GM08714 (cell line): Measurements from ENCODE around the gene ZMIZ1.
"Not testable (repeated sequence)": the region's sequence is repeated elsewhere in the genome, so short reads cannot be mapped to it uniquely, and the experiment has no call there.

Experiments
- H3K4me3 ChIP-seq: fragments of 200-500 bp; sonication (Bioruptor generic); 2 replicates; pipeline ENCODE4 v1.5.1; 2014; ENCODE audit warnings: mild to moderate bottlenecking, low read length, inconsistent platforms
- ZNF274 ChIP-seq: IDR thresholded peaks from 2 replicates; pipeline ENCODE4 v1.6.1; 2012; ENCODE audit warnings: mild to moderate bottlenecking, low read depth, low read length

ZMIZ1 gene

DNA sequence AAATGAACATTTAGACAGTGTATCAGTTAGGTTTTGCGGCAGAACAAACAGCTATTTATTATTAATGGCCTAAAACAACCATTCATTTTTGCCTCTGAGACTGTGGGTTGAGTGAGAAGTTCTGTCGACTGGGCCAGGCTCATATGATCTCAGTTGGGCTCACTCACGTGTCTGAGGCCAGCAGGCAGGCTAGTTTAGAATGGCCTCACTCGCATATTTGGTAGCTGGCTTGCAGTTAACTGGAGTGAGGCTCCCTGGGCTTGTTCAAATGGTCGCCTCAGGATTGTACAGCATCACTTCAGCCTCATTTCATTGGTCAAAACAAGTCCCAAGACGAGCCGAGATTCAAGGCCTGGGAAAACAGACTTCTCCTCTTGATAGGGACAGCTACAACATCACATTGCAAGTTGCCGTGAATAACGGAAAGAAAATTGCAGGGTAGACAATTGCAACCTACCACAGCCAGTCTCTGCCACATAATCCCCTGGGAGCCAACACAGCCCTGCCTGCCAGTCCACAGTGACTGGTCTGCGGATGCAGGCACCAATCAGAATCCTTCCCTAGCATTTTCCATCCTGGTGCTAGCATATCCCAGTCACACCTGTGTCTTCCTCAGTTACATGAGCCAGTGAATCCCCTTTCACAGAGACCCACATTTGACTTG, 255.4 kb downstream of the ZMIZ1 start:
- TF ChIP-seq ZNF274: no peak
- no peak overlapping the region for H3K4me3 ChIP-seq

DNA sequence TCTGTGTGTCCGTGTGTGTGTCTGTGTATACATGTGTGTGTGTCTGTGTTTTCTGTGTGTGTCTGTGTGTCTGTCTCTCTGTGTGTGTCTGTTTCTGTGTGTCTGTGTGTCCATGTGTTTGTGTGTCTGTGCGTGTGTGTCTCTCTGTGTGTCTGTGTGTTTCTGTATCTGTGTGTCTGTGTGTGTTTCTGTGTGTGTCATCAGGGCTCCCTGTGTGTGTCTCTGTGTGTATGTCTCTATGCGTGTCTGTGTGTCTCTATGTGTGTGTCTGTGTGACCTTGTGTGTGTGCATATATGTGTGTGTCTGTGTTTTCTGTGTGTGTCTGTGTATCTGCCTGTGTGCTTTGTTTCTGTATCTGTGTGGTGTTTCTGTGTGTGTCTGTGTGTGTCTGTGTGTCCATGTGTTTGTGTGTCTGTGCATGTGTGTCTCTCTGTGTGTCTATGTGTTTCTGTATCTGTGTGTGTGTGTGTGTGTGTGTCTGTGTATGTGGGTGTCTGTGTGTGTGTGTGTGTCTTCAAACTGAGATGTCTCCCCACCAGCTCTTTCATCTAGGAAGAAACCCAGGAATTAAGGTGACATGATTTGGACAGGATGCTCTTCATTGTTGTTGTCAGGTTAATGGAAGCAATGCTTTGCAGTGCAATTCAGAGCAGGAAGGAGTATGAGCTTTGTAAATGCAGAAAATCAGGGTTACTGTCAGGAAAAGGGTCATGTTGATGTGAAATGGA, 257.8 kb downstream of the ZMIZ1 start:
- H3K4me3 ChIP-seq: no peak overlapping the region
- no peak for TF ChIP-seq ZNF274

DNA sequence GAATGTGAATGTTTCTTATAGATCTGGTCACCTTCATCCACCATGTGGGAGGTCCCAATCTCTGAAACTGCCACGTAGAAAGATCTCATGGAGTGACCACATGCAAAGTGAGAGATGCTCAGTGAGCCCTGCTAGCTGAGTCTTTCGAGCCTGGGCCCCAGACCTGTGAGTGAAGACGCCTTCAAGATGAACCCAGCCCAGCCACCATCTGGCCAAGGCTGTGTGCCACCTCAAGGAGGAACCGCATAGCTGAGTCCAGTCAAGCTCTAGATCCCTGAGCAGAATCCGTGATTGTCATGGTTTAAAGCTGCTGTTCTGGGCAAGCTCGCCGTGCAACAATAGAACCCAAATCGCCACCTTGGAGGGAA, 258.3 kb downstream of the ZMIZ1 start:
- no peak for TF ChIP-seq ZNF274
- H3K4me3 ChIP-seq: no peak overlapping the region

DNA sequence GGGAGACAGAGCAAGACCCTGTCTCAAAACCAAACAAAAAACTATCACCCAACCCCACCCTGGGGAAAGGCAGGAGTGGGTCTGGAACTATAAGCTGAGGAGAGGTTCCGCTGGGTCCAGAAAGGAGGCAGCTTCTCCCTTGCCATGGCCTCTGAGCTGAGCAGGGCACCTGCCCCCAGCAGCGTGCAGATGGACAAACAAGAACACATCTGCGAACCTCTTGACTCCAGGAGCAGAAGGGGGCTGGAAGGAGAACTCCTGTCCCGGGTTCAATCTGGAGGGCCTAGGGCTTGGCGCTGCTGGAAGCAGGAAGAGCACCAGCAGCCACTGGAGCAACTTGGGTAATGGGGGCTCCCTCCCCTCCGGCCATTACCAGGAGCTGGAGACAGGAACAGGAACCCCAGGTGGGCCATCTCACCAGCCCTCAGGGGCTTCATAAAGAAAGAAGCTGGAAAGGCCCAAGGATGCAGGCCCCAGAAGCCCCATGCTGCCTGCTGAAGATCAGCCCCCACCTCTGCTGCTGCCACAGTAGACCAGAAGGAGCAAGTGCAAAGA, 259.5 kb downstream of the ZMIZ1 start:
- H3K4me3 ChIP-seq: no peak overlapping the region
- no peak for TF ChIP-seq ZNF274

DNA sequence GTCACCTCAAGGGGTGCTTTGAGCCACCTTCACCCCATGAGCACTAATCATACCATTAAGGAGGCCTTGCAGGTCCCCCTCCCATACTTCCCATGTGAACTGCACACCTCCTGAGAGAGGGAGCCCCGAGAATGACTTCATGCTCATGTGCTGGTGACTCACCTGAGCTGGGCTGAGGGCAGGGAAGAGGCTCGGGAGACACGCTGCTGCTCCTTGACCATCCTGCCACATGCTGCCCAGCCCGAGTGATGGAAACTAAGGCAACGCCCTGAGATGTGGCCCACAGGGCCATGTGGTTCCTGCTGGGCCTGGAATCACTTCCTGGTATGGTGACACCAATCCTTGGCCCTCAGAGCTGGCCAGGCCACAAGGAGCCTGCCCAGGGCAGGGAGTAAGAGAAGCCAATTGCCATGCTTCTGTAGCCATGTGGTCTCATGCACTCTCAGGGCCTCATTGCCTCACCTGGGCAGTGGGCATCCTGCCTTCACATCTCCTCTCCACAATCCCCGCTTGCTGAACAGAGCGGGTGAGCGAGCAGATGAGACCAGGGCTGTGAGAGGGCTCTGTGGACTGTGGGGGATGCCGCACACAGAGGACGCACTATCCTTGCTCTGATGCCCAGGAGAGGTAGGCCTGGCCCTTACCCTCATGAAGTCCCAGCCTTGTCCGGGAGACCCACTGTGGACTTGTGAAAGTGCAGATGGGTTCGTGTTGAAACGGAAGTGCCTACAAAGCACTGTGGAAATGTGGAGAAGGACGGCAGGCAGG, 260.2 kb downstream of the ZMIZ1 start:
- TF ChIP-seq ZNF274: no peak
- no peak overlapping the region for H3K4me3 ChIP-seq

DNA sequence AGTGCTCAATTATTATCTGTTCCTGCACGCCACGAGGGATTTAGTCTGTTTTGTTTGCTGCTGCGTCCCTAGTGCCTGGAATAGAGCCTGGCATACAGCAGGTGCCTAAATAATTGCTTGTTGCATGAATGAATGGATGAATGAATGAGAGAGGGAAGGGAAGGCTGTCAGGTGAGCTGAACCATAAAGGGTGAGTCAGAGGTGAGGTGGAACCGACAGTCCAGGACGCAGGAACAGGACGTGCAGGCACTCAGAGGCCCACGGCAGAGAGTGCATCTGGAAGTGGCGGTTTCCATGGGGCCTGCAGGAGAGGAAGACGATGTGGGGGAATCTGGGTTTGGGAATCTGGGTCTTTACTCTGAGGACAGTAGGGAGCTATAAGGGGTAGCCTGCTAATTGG, 260.8 kb downstream of the ZMIZ1 start:
- no peak overlapping the region for H3K4me3 ChIP-seq
- no peak for TF ChIP-seq ZNF274

DNA sequence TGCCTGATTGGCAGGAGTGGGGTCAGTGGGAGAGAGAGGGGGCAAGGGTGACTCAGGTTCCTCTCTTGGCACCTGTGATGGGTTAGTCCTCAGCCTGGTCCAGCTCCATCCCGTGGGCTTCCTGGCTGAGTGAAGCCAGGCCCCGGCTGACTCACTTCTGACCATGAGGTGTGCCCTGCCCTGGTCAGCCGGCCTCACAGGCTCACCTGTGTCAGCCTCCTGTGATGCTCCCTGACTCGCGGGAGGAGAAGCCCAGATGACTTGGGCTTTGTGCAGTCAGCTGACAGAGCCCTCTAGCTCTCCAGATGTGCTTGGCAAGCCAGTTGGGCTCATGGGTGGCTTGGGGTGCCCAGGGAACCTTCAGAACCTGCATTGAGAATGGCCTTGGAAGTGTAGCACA, 262.5 kb downstream of the ZMIZ1 start:
- no peak for TF ChIP-seq ZNF274
- no peak overlapping the region for H3K4me3 ChIP-seq

DNA sequence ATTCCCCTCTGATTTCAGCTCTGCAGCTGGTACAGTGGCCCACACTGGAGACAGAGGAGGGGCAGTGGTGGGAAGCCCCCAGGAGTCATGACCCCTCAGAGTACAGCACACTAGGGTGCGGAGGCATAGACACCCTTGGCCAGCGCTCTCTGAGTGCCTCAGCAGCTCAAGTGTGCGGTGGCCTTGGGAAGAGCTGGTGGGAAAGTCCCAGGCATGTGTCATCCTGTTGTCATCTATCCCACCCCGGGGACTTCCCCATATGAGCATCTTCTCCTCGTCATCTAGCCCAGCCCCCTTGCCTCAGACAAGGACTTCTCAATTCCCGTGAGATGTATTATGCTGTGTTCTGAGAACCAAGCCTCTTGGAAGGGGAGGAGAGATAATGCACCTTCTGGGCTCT, 262.9 kb downstream of the ZMIZ1 start:
- no peak overlapping the region for H3K4me3 ChIP-seq
- TF ChIP-seq ZNF274: no peak

DNA sequence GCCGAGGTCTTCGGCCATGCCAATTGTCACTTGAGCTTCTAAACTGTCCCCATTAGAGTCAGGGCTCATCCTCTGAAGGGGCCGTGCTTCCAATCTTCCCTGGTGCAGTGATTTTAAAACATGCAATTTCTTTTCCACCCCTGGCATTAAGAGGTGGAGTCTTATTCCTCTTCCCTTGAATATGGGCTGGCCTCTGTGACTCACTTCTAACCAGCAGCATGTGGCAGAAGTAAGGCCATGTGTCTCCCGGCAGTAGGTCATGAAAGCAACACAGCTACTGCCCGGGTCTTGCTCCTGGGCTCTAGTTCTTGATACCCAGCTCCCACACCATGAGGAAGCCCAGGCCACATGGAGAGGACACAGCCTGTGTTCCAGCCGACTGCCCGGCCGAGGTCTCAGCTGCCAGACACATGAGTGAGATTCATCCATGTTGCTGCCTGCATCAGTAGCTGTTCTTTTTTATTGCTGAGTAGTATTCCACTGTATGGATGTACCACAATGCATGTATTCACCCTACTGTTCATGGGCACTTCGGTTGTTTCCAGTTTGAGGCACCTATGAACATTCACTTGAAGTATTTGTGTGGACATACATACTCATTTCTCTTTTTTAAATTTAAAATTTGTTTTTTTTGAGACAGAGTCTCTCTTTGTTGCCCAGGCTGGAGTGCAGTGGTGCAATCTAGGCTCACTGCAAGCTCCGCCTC, 264.0 kb downstream of the ZMIZ1 start:
- H3K4me3 ChIP-seq: not testable (repeated sequence)

DNA sequence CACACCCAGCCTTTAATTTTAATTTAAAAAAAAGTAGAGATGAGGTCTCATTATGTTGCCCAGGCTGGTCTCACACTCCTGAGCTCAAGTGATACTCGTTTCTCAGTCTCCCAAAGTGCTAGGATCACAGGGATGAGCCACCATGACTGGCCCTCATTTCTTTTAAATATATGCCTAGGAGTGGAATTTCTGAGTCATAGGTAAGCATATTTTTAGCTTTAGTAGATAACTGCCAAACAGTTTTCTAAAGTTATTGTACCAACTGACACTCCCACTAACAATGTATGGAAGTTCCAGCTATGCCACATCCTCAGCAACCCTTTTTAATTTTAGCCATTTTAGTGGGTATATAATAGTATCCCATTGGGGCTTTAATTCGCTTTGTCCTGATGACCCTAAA, 264.7 kb downstream of the ZMIZ1 start:
- no peak overlapping the region for H3K4me3 ChIP-seq
- TF ChIP-seq ZNF274: no peak

DNA sequence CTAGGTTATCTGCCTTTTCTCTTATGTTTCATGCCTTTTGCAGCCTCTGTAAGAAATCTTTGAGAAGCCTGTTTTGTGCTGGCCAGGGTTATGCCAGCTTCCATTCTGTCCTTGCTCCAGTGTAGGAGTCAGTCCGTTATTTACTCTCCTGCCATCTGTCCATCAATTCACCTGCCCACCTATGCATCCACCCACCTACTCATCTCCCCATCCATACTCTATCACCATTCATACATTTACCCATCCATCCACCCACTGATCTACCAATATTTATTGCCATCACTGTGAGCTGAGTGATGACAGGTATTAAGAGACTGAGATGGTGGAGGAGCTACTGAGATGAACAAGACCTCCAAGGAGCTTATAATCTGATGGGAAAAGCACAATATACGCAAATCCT, 265.8 kb downstream of the ZMIZ1 start:
- H3K4me3 ChIP-seq: no peak overlapping the region
- TF ChIP-seq ZNF274: no peak

DNA sequence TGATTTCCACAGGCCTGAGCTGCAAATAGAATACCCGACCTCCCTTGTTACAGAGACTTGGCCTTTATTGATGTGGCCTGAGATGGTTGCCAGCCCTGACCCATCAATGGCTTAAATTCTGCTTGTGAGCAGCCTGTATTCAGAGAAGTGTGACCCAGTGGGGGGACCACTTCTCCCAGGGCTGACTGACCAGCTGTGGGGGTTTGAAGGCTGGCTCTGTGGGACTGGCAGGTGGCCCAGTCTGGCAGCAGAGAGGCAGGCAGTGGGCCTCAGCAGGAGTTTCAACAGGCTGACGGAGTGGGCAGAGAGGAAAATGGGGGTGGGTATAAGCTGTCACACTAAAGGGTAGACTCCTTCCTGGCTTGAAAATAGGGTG, 266.3 kb downstream of the ZMIZ1 start:
- no peak for TF ChIP-seq ZNF274
- H3K4me3 ChIP-seq: no peak overlapping the region

DNA sequence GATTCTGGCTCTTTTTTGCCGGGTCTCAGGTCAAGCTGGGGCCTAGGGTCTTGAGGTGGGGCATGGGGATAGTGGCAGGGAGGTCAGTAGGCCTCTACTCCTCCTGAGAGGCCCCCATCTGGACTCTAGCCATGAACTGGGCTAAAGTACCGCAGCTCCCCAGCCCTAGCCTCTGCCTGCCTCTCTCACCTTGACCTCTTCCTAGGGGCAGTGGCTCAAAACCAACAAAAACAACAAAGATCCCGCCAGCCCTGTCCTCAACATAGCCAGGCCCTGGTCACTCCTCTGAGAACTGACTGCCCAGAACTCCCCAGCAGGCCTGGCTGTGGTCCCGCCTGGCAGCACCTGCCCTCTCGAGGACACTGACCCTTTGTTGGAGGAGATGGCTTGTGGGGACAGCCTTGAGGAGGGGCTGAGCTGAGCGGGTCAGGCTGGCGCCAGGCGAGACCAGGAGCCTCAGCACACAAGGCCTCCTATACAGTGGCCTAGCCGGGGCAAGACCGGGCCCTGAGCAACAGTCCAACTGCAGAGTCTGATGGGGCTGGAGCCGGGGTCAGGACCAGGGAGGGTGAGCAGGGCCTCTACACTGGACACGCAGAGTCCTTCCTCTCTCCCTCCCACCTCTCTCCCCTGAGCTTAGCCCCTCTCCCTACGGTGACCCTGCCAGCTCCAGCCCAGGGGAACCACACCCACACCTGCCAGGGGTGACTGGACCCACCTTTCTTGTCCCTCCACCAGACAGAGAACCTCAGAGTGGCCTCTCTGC, 266.9 kb downstream of the ZMIZ1 start:
- no peak overlapping the region for H3K4me3 ChIP-seq
- TF ChIP-seq ZNF274: no peak

DNA sequence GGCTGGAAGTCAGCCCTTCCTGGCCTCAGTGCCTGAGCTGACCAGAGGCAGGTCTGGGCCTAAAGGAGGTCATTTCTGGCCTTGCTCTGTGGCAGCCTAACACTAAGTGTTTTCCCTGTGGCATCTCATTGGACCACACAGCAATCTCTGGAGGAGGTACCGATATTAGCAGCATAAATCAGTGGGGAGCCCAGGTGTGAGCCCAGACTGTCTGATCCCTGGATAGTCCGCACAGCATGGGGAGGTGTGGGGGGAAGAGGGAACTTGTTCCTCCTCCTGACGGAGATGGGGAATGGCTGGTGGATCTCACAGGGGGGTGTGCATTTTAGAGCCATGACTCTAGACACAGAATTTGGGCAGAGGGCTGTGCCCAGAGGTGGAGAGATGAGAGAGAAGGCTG, 267.5 kb downstream of the ZMIZ1 start:
- no peak overlapping the region for H3K4me3 ChIP-seq
- no peak for TF ChIP-seq ZNF274

DNA sequence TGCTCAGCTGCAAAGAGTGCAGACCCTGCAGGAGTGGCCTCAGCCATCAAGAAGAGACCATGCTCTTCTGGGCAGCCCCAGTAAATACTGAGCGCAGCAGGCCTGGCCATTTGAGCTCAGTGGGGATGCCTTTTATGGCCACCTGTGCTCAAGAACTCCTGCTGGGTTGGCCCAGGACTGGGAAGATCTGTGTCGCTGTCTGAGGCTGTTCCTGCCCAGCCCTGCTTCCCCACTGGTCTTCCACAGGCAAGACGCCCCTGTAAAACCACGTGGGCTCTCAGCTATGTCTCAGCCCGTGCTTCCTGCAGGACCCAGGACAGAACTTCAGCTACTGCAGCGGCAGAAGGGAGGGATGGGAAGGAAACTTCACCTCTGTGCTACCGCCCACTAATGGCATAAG, 268.0 kb downstream of the ZMIZ1 start:
- TF ChIP-seq ZNF274: no peak
- no peak overlapping the region for H3K4me3 ChIP-seq

DNA sequence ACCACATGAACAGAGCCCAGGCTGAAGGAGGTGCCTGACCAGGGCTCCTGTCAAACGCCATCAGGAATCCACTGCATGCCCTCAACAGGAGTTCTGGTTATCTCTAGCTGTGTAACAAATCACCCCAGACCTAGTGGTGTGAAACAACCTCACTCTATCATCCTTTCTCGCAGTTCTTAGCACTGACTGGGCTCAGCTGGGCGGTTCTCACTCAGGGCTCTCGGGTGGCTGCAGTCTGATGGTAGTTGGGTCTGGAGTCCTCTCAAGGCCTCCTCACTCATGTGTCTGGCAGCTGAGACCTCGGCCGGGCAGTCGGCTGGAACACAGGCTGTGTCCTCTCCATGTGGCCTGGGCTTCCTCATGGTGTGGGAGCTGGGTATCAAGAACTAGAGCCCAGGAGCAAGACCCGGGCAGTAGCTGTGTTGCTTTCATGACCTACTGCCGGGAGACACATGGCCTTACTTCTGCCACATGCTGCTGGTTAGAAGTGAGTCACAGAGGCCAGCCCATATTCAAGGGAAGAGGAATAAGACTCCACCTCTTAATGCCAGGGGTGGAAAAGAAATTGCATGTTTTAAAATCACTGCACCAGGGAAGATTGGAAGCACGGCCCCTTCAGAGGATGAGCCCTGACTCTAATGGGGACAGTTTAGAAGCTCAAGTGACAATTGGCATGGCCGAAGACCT, 269.2 kb downstream of the ZMIZ1 start:
- H3K4me3 ChIP-seq: not testable (repeated sequence)
